Ishikawa (cell line): ENCODE results near the gene CACNA2D3.

Source experiments
- CEBPB ChIP-seq: IDR thresholded peaks from 2 replicates; pipeline ENCODE4 v1.6.1; 2012
- CREB1 ChIP-seq: IDR thresholded peaks from 2 replicates; pipeline ENCODE4 v1.6.1; 2012; ENCODE audit warnings: low read depth
- EGR1 ChIP-seq: IDR thresholded peaks from 2 replicates; pipeline ENCODE4 v1.6.1; 2012
- EP300 ChIP-seq: IDR thresholded peaks from 2 replicates; pipeline ENCODE4 v1.6.1; 2012; ENCODE audit warnings: borderline replicate concordance
- FOXM1 ChIP-seq: IDR thresholded peaks from 2 replicates; pipeline ENCODE4 v1.6.1; 2012; ENCODE audit warnings: low read depth, borderline replicate concordance
- MAX ChIP-seq: IDR thresholded peaks from 2 replicates; pipeline ENCODE4 v1.6.1; 2012
- NFIC ChIP-seq: IDR thresholded peaks from 2 replicates; pipeline ENCODE4 v1.6.1; 2012
- RAD21 ChIP-seq: IDR thresholded peaks from 2 replicates; pipeline ENCODE4 v1.6.1; 2012; ENCODE audit warnings: low read depth
- REST ChIP-seq: IDR thresholded peaks from 2 replicates; pipeline ENCODE4 v1.6.1; 2012; ENCODE audit warnings: low read depth, mild to moderate bottlenecking
- TAF1 ChIP-seq: IDR thresholded peaks from 2 replicates; pipeline ENCODE4 v1.6.1; 2012; ENCODE audit warnings: low read depth, mild to moderate bottlenecking
- TCF12 ChIP-seq: IDR thresholded peaks from 2 replicates; pipeline ENCODE4 v1.6.1; 2012; ENCODE audit warnings: low read depth
- TEAD4 ChIP-seq: IDR thresholded peaks from 2 replicates; pipeline ENCODE4 v1.6.1; 2012
- USF1 ChIP-seq: IDR thresholded peaks from 2 replicates; pipeline ENCODE4 v1.6.1; 2012
- YY1 ChIP-seq: IDR thresholded peaks from 2 replicates; pipeline ENCODE4 v1.6.1; 2012; ENCODE audit warnings: low read depth
- ZBTB7A ChIP-seq: IDR thresholded peaks from 2 replicates; pipeline ENCODE4 v1.6.1; 2012; ENCODE audit warnings: low read depth

Gene CACNA2D3

DNA sequence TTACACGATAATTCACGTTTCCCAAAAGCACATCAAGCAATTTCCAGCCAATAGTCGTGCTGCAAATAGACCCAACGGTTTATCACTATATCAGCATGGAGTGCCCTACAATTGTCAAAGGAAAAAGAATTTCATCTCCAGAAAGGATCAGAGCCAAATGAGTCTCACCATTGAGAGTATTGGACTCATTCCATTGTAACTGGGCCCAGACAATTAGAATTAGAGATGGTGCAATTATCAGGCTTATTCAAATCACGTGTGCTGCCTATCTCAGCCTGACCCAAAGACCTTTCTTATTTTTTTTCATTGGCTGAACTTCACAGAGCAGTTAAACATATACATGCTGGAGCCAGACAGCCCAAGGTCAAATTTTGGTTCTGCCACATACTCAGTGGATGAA, 892.6 kb downstream of the CACNA2D3 start:
- TF ChIP-seq MAX, result no peak
- no peak for TF ChIP-seq TEAD4
- TF ChIP-seq USF1, result no peak
- TF ChIP-seq TAF1, result no peak
- TF ChIP-seq CEBPB, result no peak

DNA sequence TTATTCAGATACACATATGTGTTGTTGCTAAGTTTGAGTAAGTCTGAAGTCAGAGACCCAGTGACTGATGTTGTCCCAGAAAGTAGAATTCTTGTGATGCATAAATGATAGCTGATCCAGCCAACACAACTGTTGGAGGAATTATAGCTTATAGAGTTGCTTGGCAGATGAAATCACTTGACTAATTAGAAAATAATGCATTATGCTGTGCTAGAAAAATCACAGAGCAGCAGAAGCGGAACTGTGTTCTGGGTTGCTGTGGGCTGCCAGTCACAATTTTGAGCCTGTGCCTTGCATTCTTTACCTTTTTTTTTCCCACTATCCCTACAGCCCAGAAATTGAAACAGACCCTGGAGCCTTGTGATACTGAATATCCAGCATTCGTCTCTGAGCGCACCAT, 895.5 kb downstream of the CACNA2D3 start:
- no peak for TF ChIP-seq YY1
- no peak for TF ChIP-seq CEBPB
- no peak for TF ChIP-seq TCF12
- no peak for TF ChIP-seq RAD21

DNA sequence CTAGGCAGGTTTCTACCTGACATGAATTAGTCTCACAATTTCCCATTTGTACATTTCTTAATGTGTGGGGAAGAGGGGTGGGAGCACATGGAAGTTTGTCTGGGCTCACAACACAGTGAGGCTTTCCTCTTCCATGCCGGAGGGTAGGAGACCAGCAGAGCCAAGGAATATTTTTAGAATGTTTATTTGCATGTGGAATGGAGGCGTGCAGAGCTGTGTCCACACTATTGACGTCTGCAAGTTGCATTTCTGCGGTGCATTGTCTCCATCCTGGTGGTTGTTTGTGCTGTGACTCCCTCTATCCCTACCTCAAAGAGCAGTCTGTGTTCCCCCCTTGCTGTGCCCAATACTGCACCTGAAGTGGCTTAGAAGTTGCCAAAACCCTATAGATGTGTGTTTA, 908.6 kb downstream of the CACNA2D3 start:
- TF ChIP-seq YY1 (no peak), NFIC (no peak), REST (no peak), CREB1 (no peak), TEAD4 (no peak), USF1 (no peak), EP300 (no peak), ZBTB7A (no peak), TCF12 (no peak), RAD21 (no peak), CEBPB (no peak), TAF1 (no peak), FOXM1 (no peak), EGR1 (no peak), MAX (no peak)

- TF ChIP-seq NFIC, result no peak
- no peak for TF ChIP-seq CEBPB
- no peak for TF ChIP-seq TEAD4
- no peak for TF ChIP-seq CREB1
- TF ChIP-seq EGR1, result no peak
- no peak for TF ChIP-seq ZBTB7A
- TF ChIP-seq YY1, result no peak
- no peak for TF ChIP-seq FOXM1
- TF ChIP-seq USF1, result no peak
- TF ChIP-seq REST, result no peak
- no peak for TF ChIP-seq TAF1
- TF ChIP-seq MAX, result no peak
- no peak for TF ChIP-seq TCF12
- no peak for TF ChIP-seq RAD21
- no peak for TF ChIP-seq EP300
These were observed 914.7 kb downstream of the CACNA2D3 start for GRCh38 chr3:55036883-55037577.

DNA sequence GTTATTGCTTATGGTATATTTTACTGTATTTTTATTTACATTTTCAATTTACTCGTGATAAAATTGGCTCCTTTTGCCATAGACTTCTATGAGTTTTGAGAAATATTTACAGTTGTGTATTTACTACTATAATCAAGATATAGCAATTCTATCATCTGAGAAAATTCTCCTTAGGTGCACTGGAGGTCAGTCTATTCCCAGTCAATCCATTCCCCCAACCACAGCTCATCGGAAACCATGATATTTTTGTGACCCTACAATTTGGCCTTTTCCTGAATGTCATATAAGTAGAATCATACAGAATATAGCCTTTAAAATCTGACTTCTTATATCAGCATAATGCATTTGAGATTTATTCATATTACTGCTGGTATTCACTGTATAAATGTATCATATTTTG, 920.2 kb downstream of the CACNA2D3 start:
- no peak for TF ChIP-seq FOXM1
- TF ChIP-seq TAF1, result no peak
- no peak for TF ChIP-seq MAX
- TF ChIP-seq CREB1, result no peak
- TF ChIP-seq USF1, result no peak
- no peak for TF ChIP-seq NFIC
- no peak for TF ChIP-seq CEBPB
- TF ChIP-seq YY1, result no peak
- TF ChIP-seq TEAD4, result no peak
- no peak for TF ChIP-seq RAD21
